Tibial nerve (tissue), 4 donors: Measurements from ENCODE around the gene ATP8B1. TPM values are rescaled to one million over a fixed set of nuclear protein-coding genes. Genes with fewer than 3 reads are reported as not detected.
A peak's percentile ranks its signal among the peaks of the same experiment; 100 is the strongest.

Experiments used
- DNase-seq, 2 donors: peaks; one replicate each; pipeline ENCODE4 v3.0.0-alpha.2; 2019; ENCODE audit warnings: low spot score in 2 of 2
- H3K27ac ChIP-seq, 4 donors: fragments of 200-600 bp; sonication (generic) in 3 of 4; one replicate each; pipeline ENCODE4 v1.5.1; 2017 to 2019; ENCODE audit warnings: mild to moderate bottlenecking in 1 of 4
- H3K27me3 ChIP-seq, 2 donors: fragments of 200-600 bp; sonication (generic) in 1 of 2; one replicate each; pipeline versions ENCODE4 v1.5.1 to v1.6.0; 2017 to 2019
- H3K36me3 ChIP-seq, 3 donors: fragments of 200-600 bp; sonication (generic); one replicate each; pipeline ENCODE4 v1.5.1; 2018 to 2019
- H3K4me1 ChIP-seq, 4 donors: fragments of 200-600 bp; sonication (generic) in 3 of 4; one replicate each; pipeline ENCODE4 v1.5.1; 2017 to 2019
- H3K4me3 ChIP-seq, 4 donors: fragments of 200-600 bp; sonication (generic) in 3 of 4; one replicate each; pipeline ENCODE4 v1.5.1; 2017 to 2019; ENCODE audit warnings: mild to moderate bottlenecking in 1 of 4, moderate library complexity in 1 of 4
- H3K9me3 ChIP-seq, 4 donors: fragments of 200-600 bp; sonication (generic) in 3 of 4; one replicate each; pipeline ENCODE4 v1.5.1; 2017 to 2019
- CTCF ChIP-seq, 5 experiments: fragments of 200-600 bp in 3 of 5; fragments of 450-650 bp in 2 of 5; sonication (generic) in 3 of 5; IDR thresholded peaks; one replicate each; pipeline ENCODE4 v1.5.1; 2016 to 2019; ENCODE audit warnings: antibody characterized with exemption in 5 of 5, mild to moderate bottlenecking in 3 of 5, moderate library complexity in 2 of 5
- EP300 ChIP-seq, 2 donors: sonication (generic); formaldehyde crosslinking; IDR thresholded peaks; one replicate each; pipeline ENCODE4 v1.6.1; 2017; ENCODE audit warnings: antibody characterized with exemption in 2 of 2, mild to moderate bottlenecking in 1 of 2
- POLR2A ChIP-seq, 2 donors: fragments of 450-650 bp; IDR thresholded peaks; one replicate each; pipeline ENCODE4 v1.6.1; 2017; ENCODE audit warnings: antibody characterized with exemption in 2 of 2, mild to moderate bottlenecking in 2 of 2, moderate library complexity in 2 of 2
- WGBS, 2 donors: methylation state at CpG; one replicate each; pipeline ENCODE4 v1.1.5; 2018; 5-methylcytosine and 5-hydroxymethylcytosine counted together
- total RNA-seq, 4 donors: library from RNA; depleted of rRNA; stranded (reverse); fragments of >200 nt; gene quantifications; one replicate each; pipeline ENCODE4 v1.1.0, GENCODE V29; 2016

ATP8B1 gene
- total RNA-seq, 4 donors from 2014 or later: 8.0 to 25.8 (median 12.4) TPM

GRCh38 chr18:57776354-57776753 is 26.8 kb downstream of the ATP8B1 start:
- H3K4me1 ChIP-seq: peaks cover 0 to 31% (median 3%) of the 10 kb centered on the region in 4 donors
- no peak for TF ChIP-seq CTCF (IDR thresholded peaks at IDR 0.05)
- no peak for TF ChIP-seq POLR2A (IDR thresholded peaks at IDR 0.05)
- no peak for TF ChIP-seq EP300 (IDR thresholded peaks at IDR 0.05)
- peaks cover 0 to 2% (median 0%) of the 10 kb centered on the region in 3 donors for H3K36me3 ChIP-seq

GRCh38 chr18:57775937-57776336 is 27.2 kb downstream of the ATP8B1 start:
- peaks cover 0 to 27% (median 3%) of the 10 kb centered on the region in 4 donors for H3K4me1 ChIP-seq
- DNase-seq: no peak
- H3K36me3 ChIP-seq: no peaks in the 10 kb centered on the region
- TF ChIP-seq CTCF (IDR thresholded peaks at IDR 0.05): no peak
- no peak for TF ChIP-seq EP300 (IDR thresholded peaks at IDR 0.05)
- TF ChIP-seq POLR2A (IDR thresholded peaks at IDR 0.05): no peak
- no peaks in the 10 kb centered on the region for H3K9me3 ChIP-seq
- H3K4me3 ChIP-seq: no peak overlapping the region
- peak overlapping the region in 3 of 4 donors; percentile 27 to 36 (median 32) for H3K27ac ChIP-seq
- H3K27me3 ChIP-seq: no peaks in the 10 kb centered on the region
- WGBS, 2 donors: 70 to 78% methylated on average over 3 of the region's 3 CpGs

More at GRCh38 chr18:57776354-57776753, 26.8 kb downstream of the ATP8B1 start:
- WGBS, 2 donors: 67 to 75% methylated on average over 3 of the region's 3 CpGs
- Histone ChIP-seq H3K27me3 (no peaks in the 10 kb centered on the region), H3K27ac (peak overlapping the region in 3 of 4 donors; percentile 27 to 36 (median 32)), H3K9me3 (no peaks in the 10 kb centered on the region), H3K4me3 (no peak overlapping the region)
- no peak for DNase-seq

- Histone ChIP-seq H3K4me1 (peaks cover 0 to 32% (median 3%) of the 10 kb centered on the region in 4 donors), H3K4me3 (no peak overlapping the region), H3K9me3 (no peaks in the 10 kb centered on the region), H3K27ac (no peak overlapping the region), H3K36me3 (no peaks in the 10 kb centered on the region), H3K27me3 (no peaks in the 10 kb centered on the region)
- DNase-seq: no peak
- 75 to 76% methylated on average over 9 of the region's 9 CpGs for WGBS, 2 donors
- TF ChIP-seq CTCF (IDR thresholded peaks at IDR 0.05): no peak
Measured at GRCh38 chr18:57772387-57772799, 30.7 kb downstream of the ATP8B1 start.

- WGBS, 2 donors: 83 to 88% methylated on average over 3 of the region's 3 CpGs
Measured at GRCh38 chr18:57771626-57772025, 31.5 kb downstream of the ATP8B1 start.

GRCh38 chr18:57771193-57771592 is 31.9 kb downstream of the ATP8B1 start:
- Histone ChIP-seq H3K9me3 (no peaks in the 10 kb centered on the region), H3K27ac (peak overlapping the region in 1 of 4 donors; percentile 14), H3K4me1 (peaks cover 0 to 23% (median 3%) of the 10 kb centered on the region in 4 donors), H3K27me3 (no peaks in the 10 kb centered on the region), H3K36me3 (no peaks in the 10 kb centered on the region), H3K4me3 (no peak overlapping the region)
- TF ChIP-seq CTCF (IDR thresholded peaks at IDR 0.05) (no peak), POLR2A (IDR thresholded peaks at IDR 0.05) (no peak)
- DNase-seq: no peak
- WGBS, 2 donors: 68 to 69% methylated on average over 3 of the region's 3 CpGs

More at GRCh38 chr18:57771626-57772025, 31.5 kb downstream of the ATP8B1 start:
- no peaks in the 10 kb centered on the region for H3K9me3 ChIP-seq
- no peak overlapping the region for H3K4me3 ChIP-seq
- DNase-seq: no peak
- H3K27ac ChIP-seq: peak overlapping the region in 1 of 4 donors; percentile 14
- no peaks in the 10 kb centered on the region for H3K27me3 ChIP-seq
- H3K36me3 ChIP-seq: no peaks in the 10 kb centered on the region
- TF ChIP-seq CTCF (IDR thresholded peaks at IDR 0.05): no peak
- TF ChIP-seq EP300 (IDR thresholded peaks at IDR 0.05): no peak
- TF ChIP-seq POLR2A (IDR thresholded peaks at IDR 0.05): no peak
- H3K4me1 ChIP-seq: peaks cover 0 to 27% (median 3%) of the 10 kb centered on the region in 4 donors
